ENCODE results near the gene TMEM205. TPM values are rescaled to one million over a fixed set of nuclear protein-coding genes. Genes with fewer than 3 reads are reported as not detected.

TMEM205 gene
- total and polyA plus RNA-seq, 2 of the 13 experiments (the other 11 are each of a cell fraction or from before 2014, with no cell fraction given) = 45.5 to 98.7 TPM

GRCh38 chr19:11374433-11375142 is 28.5 kb upstream of the TMEM205 start, which contains the start of gene SWSAP1 (continued):
- TF ChIP-seq CTCF (CRISPR knock-in tag; IDR thresholded peaks at IDR 0.05) (no peak), PHF20 (CRISPR knock-in tag; IDR thresholded peaks at IDR 0.05) (peak; percentile 91), ZNF230 (CRISPR knock-in tag; IDR thresholded peaks at IDR 0.05) (peak; percentile 15; the same call in 1 of the 2 replicates), ZNF414 (CRISPR knock-in tag; IDR thresholded peaks at IDR 0.05) (no peak), ZUFSP (CRISPR knock-in tag; IDR thresholded peaks at IDR 0.05; ENCODE audit: borderline replicate concordance) (no peak), ZNF704 (CRISPR knock-in tag; IDR thresholded peaks at IDR 0.05; ENCODE audit: borderline replicate concordance) (peak; percentile 45; the same call in 1 of the 2 replicates), HOXA9 (CRISPR knock-in tag; IDR thresholded peaks at IDR 0.05; ENCODE audit: borderline replicate concordance) (0 out of 2 replicates have a peak, but pooled peaks have one; percentile 41), MEIS2 (CRISPR knock-in tag; IDR thresholded peaks at IDR 0.05) (peak; percentile 40; the same call in 1 of the 2 replicates), CENPBD1 (CRISPR knock-in tag; IDR thresholded peaks at IDR 0.05; ENCODE audit: borderline replicate concordance, low read depth) (no peak), ZNF616 (CRISPR knock-in tag; IDR thresholded peaks at IDR 0.05; ENCODE audit: low read depth) (no peak), NR0B2 (CRISPR knock-in tag; IDR thresholded peaks at IDR 0.05) (no peak), ZNF788 (CRISPR knock-in tag; IDR thresholded peaks at IDR 0.05; ENCODE audit: borderline replicate concordance) (no peak; the same call in 1 of the 2 replicates), REL (CRISPR knock-in tag; conservative IDR thresholded peaks at IDR 0.05) (no peak), JUND (CRISPR knock-in tag; IDR thresholded peaks at IDR 0.05) (no peak)
